ENCODE results near the gene ZHX3.

The ZHX3 gene

DNA sequence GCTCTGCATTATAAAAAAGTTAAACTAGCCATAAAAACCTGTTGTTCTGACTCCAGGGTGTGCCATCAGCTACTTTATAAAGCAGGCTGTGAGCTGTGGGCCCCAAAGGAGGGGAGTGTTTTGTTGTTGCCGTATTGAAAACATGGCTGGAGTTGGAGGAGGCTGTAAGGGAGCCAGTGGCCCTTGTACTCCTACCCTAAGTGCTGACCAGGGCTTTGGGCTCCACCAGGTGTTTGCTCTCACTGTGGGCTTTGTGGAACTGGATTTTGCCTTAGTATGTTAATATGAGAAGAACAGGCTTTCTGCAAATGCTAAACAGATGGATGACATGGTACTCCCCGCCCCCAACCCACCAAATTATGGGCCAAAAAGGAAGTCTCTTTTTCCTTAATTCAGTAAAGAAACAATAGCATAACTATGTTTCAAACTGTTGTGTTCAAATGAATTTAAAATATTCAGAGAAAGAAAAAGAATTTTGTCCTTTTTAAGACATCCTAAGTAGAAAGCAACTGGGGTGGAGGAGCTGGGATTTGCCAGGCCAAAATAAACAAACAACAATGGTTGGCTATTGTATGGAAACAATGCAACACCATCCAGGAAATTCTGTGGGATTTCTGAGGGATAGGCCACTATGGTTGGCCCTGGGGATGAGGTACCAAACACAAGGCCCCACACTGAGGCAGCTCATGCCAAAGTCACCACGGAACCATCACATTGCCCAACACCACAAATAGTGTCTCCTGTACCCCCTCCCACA lies 116.9 kb downstream of the ZHX3 start:
- TF ChIP-seq CTCF (IDR thresholded peaks at IDR 0.05) (no peak), ZFX (IDR thresholded peaks at IDR 0.05; ENCODE audit: borderline replicate concordance) (no peak)
- no peak overlapping the region for H3K27ac ChIP-seq

- no peak overlapping the region for H3K27ac ChIP-seq
- no peak for TF ChIP-seq ZFX (IDR thresholded peaks at IDR 0.05; ENCODE audit: borderline replicate concordance)
- TF ChIP-seq CTCF (IDR thresholded peaks at IDR 0.05): no peak
Measured at GRCh38 chr20:41198443-41198842, 119.1 kb downstream of the ZHX3 start.

- no peak overlapping the region for H3K27ac ChIP-seq
- TF ChIP-seq CTCF (IDR thresholded peaks at IDR 0.05) (no peak), ZFX (IDR thresholded peaks at IDR 0.05; ENCODE audit: borderline replicate concordance) (no peak)
Measured at GRCh38 chr20:41196653-41197225, 120.8 kb downstream of the ZHX3 start.

GRCh38 chr20:41192575-41192974 lies 125.0 kb downstream of the ZHX3 start:
- TF ChIP-seq ZFX (IDR thresholded peaks at IDR 0.05; ENCODE audit: borderline replicate concordance): no peak
- no peak for TF ChIP-seq CTCF (IDR thresholded peaks at IDR 0.05)
- H3K27ac ChIP-seq: no peak overlapping the region

- no peak for TF ChIP-seq CTCF (IDR thresholded peaks at IDR 0.05)
- no peak for TF ChIP-seq ZFX (IDR thresholded peaks at IDR 0.05; ENCODE audit: borderline replicate concordance)
- H3K27ac ChIP-seq: no peak overlapping the region
Measured at GRCh38 chr20:41191562-41192500, 125.7 kb downstream of the ZHX3 start.

DNA sequence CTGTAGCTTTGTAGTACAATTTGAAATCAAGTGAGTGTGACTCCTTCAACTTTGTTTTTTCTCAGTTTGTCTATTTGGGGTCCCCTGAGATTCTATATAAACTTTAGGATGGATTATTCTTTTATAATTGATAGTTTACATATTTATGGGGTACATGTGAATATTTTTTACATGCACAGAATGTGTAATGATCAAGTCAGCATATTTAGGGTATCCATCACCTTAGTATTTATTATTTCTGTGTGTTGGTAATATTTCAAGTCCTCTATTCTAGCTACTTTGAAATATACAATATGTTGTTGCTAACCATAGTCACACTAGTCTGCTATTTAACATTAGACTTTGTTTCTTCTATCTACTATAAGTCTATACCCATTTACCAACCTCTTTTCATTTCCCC lies 129.9 kb downstream of the ZHX3 start:
- TF ChIP-seq CTCF (IDR thresholded peaks at IDR 0.05): no peak
- no peak for TF ChIP-seq ZFX (IDR thresholded peaks at IDR 0.05; ENCODE audit: borderline replicate concordance)
- no peak overlapping the region for H3K27ac ChIP-seq

Measured in 22Rv1 (cell line).